AG04450 (cell line): Measurements from ENCODE around the gene MFSD11. TPM values are rescaled to one million over a fixed set of nuclear protein-coding genes. Genes with fewer than 3 reads are reported as not detected.

Experiments
- CTCF ChIA-PET: fragments of 300-600, 350-600 bp; formaldehyde crosslinking; extraction: SDS; loops from one replicate; lab custom pipeline; 2022; ENCODE audit warnings: antibody characterized with exemption, inconsistent platforms; lab: Charles Lee
- POLR2A ChIA-PET: fragments of 350-600 bp; formaldehyde crosslinking; extraction: SDS; loops from one replicate; lab custom pipeline; 2021; ENCODE audit warnings: antibody characterized with exemption, inconsistent platforms; lab: Yijun Ruan, JAX
- DNase-seq: peaks from one replicate; pipeline ENCODE4 v3.0.0-alpha.2; 2011; ENCODE audit warnings: low read depth, low spot score
- H3K27ac ChIP-seq: one replicate; pipeline ENCODE4 v1.5.1; 2012; ENCODE audit warnings: low read depth, low read length, control low read depth
- H3K27me3 ChIP-seq: one replicate; pipeline ENCODE4 v1.6.0; 2012; ENCODE audit warnings: low read length; ENCODE audit not compliant: control insufficient read depth, insufficient read depth
- H3K4me3 ChIP-seq: 2 replicates; pipeline ENCODE4 v1.5.1; 2011; ENCODE audit warnings: mild to moderate bottlenecking, low read depth, low read length, control low read depth
- H3K9me3 ChIP-seq: 2 replicates; pipeline ENCODE4 v1.5.1; 2012; ENCODE audit warnings: low read length; ENCODE audit not compliant: control insufficient read depth, insufficient read depth
- CTCF ChIP-seq: IDR thresholded peaks from 2 replicates; pipeline ENCODE4 v1.5.1; 2011; ENCODE audit warnings: low read depth, low read length, control low read depth, inconsistent platforms
- polyA plus RNA-seq: library from polyadenylated mRNA; depleted of rRNA; stranded (reverse); fragments of >200 nt; gene quantifications from 2 replicates; pipeline ENCODE4 v1.2.3, GENCODE V29; 2011; rRNA removed
- small RNA-seq: library from RNA; depleted of rRNA; stranded (forward); fragments of <200 nt; gene quantifications from one replicate; pipeline ENCODE3, GENCODE V24; 2012; ENCODE audit warnings: low read depth; ENCODE audit not compliant: insufficient read length

MFSD11 gene
- polyA plus RNA-seq, 1 experiment, result 21.1 TPM

DNA sequence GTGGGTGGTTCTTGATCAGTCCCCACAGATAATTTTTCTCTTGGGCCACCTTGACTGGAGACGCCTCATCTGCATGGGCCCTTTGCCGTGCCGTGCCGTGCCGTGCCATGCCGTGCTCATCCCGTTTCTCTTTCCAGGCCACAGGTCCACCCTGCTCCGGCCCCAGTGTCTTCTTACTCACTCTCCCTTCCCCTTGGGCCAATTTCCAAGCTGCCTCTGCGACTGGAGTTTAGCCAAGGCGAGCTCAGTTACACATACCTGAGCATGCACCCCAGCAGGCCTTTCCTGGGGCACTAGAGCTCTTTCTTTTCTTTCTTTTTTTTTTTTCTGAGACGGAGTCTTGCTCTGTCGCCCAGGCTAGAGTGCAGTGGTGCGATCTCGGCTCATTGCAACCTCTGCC is 89.8 kb downstream of the MFSD11 start:
- no peak overlapping the region for H3K27ac ChIP-seq
- H3K27me3 ChIP-seq, result peaks cover 9% of the 10 kb centered on the region
- no peaks in the 10 kb centered on the region for H3K9me3 ChIP-seq
- POLR2A ChIA-PET, result no interaction called here
- no peak for TF ChIP-seq CTCF
- DNase-seq, result no peak
- CTCF ChIA-PET, result no interaction called here
- H3K4me3 ChIP-seq, result no peak overlapping the region

Small RNA genes within 50 kb of the gene (small RNA-seq; reads per million reads assigned to genes)
- not detected for gene AC005837.3
- gene RF02271, result not detected
- gene RNU6-97P, result not detected
- not detected for gene RNY4P36

Other genes starting within 250 kb of the MFSD11 start
- gene RHBDF2, start 236.7 kb upstream of the MFSD11 start, polyA plus RNA-seq, result 5.4 and 8.7 TPM in 2 replicates
- gene CYGB, start 200.4 kb upstream of the MFSD11 start, polyA plus RNA-seq, result 7.4 and 7.7 TPM in 2 replicates
- gene PRCD, start 198.1 kb upstream of the MFSD11 start, polyA plus RNA-seq, result 0.69 and 1.9 TPM in 2 replicates
- 0.17 and 0.36 TPM in 2 replicates for gene ST6GALNAC2, start 152.3 kb upstream of the MFSD11 start, polyA plus RNA-seq
- gene ST6GALNAC1, start 94.4 kb upstream of the MFSD11 start, polyA plus RNA-seq, result not detected in 2 replicates
- gene MXRA7, start 27.2 kb upstream of the MFSD11 start, polyA plus RNA-seq, result 222 and 265 TPM in 2 replicates
- 12.4 and 17.3 TPM in 2 replicates for gene JMJD6, start 11.5 kb upstream of the MFSD11 start, polyA plus RNA-seq
- gene METTL23, start 11.3 kb upstream of the MFSD11 start, polyA plus RNA-seq, result 46.8 and 54.4 TPM in 2 replicates
- gene SRSF2, start 788 bp upstream of the MFSD11 start, polyA plus RNA-seq, result 170 and 184 TPM in 2 replicates
- 0.69 and 0.81 TPM in 2 replicates for gene MGAT5B, start 130.3 kb downstream of the MFSD11 start, polyA plus RNA-seq